ENCODE data around the gene P2RX5. TPM values are rescaled to one million over a fixed set of nuclear protein-coding genes. Genes with fewer than 3 reads are reported as not detected.

The P2RX5 gene
- total RNA-seq, 2 donors from 2014 or later: 6.3 TPM; not detected in 1

DNA sequence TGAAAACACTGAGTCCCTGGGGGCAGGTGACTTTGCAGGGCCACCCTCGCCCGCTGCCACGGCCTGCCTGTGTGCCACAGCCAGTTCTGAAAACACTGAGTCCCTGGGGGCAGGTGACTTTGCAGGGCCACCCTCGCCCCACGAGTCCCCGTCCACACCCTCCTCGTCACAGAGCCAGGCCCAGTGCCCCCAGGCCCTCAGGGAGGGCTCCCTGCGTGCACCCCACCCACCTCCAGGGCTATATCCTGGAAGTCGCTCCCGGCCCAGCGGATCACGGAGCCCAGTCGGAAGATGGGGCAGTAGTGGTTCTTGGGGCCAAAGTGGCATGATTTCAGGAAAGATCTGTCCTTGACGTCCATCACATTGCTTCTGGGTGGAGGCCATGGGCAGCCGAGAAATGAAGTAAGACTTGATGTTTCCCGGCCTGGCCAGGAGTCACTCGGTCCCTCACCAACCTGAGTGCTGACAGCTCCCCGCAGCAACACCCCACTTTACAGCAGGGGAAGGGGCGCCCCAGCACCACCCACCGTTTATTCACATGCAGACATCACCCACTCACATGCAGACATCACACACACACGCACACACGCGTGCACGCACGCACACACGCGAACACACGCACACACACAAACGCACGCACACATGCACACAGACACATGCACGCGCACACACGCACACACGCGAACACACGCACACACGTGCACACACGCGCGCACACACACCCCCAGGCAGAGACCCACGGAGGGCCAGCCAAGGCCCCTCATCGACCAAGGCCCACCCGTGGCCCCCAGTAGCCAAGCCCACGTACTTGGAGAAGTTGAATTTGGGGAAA is 6.5 kb downstream of the P2RX5 start:
- no peak for DNase-seq (ENCODE audit: low spot score)
- H3K27me3 ChIP-seq (replicated peaks; ENCODE audit: insufficient read depth): peaks cover 5% of the 10 kb centered on the region
- WGBS: 89% methylated on average over 39 of the region's 44 CpGs

DNA sequence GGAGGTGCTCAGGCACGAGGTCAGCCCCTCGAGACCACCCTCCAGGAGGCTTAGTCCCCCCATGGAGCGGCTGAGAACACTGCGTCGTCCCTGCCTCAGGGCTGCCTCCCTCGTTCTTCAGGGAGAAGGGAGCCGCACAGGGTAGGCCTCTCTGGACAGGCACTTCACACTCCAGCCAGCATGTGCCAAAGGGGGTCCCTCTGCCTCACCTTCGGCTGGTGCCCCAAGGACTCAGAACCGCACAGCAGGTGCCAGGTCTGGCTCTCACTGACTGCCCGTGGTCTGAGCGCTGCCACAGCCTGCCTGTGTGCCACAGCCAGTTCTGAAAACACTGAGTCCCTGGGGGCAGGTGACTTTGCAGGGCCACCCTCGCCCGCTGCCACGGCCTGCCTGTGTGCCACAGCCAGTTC is 7.1 kb downstream of the P2RX5 start:
- no peak for DNase-seq (ENCODE audit: low spot score)

More for the DNA sequence above, 6.5 kb downstream of the P2RX5 start:
- Histone ChIP-seq H3K9me3 (no peaks in the 10 kb centered on the region), H3K4me1 (replicated peaks) (no peaks in the 10 kb centered on the region), H3K36me3 (no peaks in the 10 kb centered on the region), H3K27ac (no peak overlapping the region), H3K4me3 (no peak overlapping the region)
- TF ChIP-seq CTCF (IDR thresholded peaks at IDR 0.05) (no peak), POLR2AphosphoS5 (IDR thresholded peaks at IDR 0.05) (no peak), POLR2A (IDR thresholded peaks at IDR 0.05) (no peak)
- intact Hi-C loops (cut with DNase I): no loop called here

GRCh38 chr17:3688027-3688553 is 7.9 kb downstream of the P2RX5 start:
- H3K27ac ChIP-seq: no peak overlapping the region
- TF ChIP-seq POLR2AphosphoS5 (IDR thresholded peaks at IDR 0.05) (no peak), POLR2A (IDR thresholded peaks at IDR 0.05) (no peak), CTCF (IDR thresholded peaks at IDR 0.05) (no peak)
- no peak for DNase-seq (ENCODE audit: low spot score)
- H3K4me3 ChIP-seq: no peak overlapping the region
- no peaks in the 10 kb centered on the region for H3K36me3 ChIP-seq
- no peaks in the 10 kb centered on the region for H3K9me3 ChIP-seq
- 42% methylated on average over 18 of the region's 19 CpGs for WGBS
- no peaks in the 10 kb centered on the region for H3K4me1 ChIP-seq (replicated peaks)
- H3K27me3 ChIP-seq (replicated peaks; ENCODE audit: insufficient read depth): peaks cover 14% of the 10 kb centered on the region
- intact Hi-C loops (cut with DNase I): no loop called here

More for the DNA sequence above, 7.1 kb downstream of the P2RX5 start:
- Histone ChIP-seq H3K4me3 (no peak overlapping the region), H3K27me3 (replicated peaks; ENCODE audit: insufficient read depth) (peaks cover 11% of the 10 kb centered on the region), H3K27ac (no peak overlapping the region), H3K4me1 (replicated peaks) (no peaks in the 10 kb centered on the region), H3K36me3 (no peaks in the 10 kb centered on the region), H3K9me3 (no peaks in the 10 kb centered on the region)
- intact Hi-C loops (cut with DNase I): no loop called here
- no peak for TF ChIP-seq POLR2A (IDR thresholded peaks at IDR 0.05)
- TF ChIP-seq POLR2AphosphoS5 (IDR thresholded peaks at IDR 0.05): no peak
- no peak for TF ChIP-seq CTCF (IDR thresholded peaks at IDR 0.05)
- WGBS: 84% methylated on average over 14 of the region's 14 CpGs

- no peak overlapping the region for H3K4me3 ChIP-seq
- no peaks in the 10 kb centered on the region for H3K4me1 ChIP-seq (replicated peaks)
- TF ChIP-seq CTCF (IDR thresholded peaks at IDR 0.05) (no peak), POLR2A (IDR thresholded peaks at IDR 0.05) (no peak), POLR2AphosphoS5 (IDR thresholded peaks at IDR 0.05) (no peak)
- H3K27me3 ChIP-seq (replicated peaks; ENCODE audit: insufficient read depth): peaks cover 17% of the 10 kb centered on the region
- 16% methylated on average over 13 of the region's 13 CpGs for WGBS
- no peaks in the 10 kb centered on the region for H3K9me3 ChIP-seq
- no peaks in the 10 kb centered on the region for H3K36me3 ChIP-seq
- no peak for DNase-seq (ENCODE audit: low spot score)
- H3K27ac ChIP-seq: no peak overlapping the region
- intact Hi-C loops (cut with DNase I): no loop called here
These were observed 10.8 kb downstream of the P2RX5 start for GRCh38 chr17:3685174-3685573.

Data from prostate gland (tissue), 2 donors.